Iris pigment epithelial cell (primary cell): ENCODE results near the gene CAMK1D.
"Not testable (repeated sequence)": the region's sequence is repeated elsewhere in the genome, so short reads cannot be mapped to it uniquely, and the experiment has no call there.

Experiments used
- DNase-seq: peaks from one replicate; pipeline ENCODE4 v3.0.0-alpha.2; 2011; ENCODE audit warnings: low read depth

Gene CAMK1D

GRCh38 chr10:12724807-12725579 lies 375.6 kb downstream of the CAMK1D start:
- DNase-seq = no peak

GRCh38 chr10:12725580-12725888 lies 376.2 kb downstream of the CAMK1D start:
- not testable (repeated sequence) for DNase-seq

- DNase-seq = peak; percentile 59
Observed at GRCh38 chr10:12726971-12727831, 377.9 kb downstream of the CAMK1D start.

- peak; percentile 76 for DNase-seq
Observed at GRCh38 chr10:12727832-12728215, 378.5 kb downstream of the CAMK1D start.

GRCh38 chr10:12728494-12728893 lies 379.1 kb downstream of the CAMK1D start:
- no peak for DNase-seq

- DNase-seq = no peak
Observed at GRCh38 chr10:12729885-12730284, 380.5 kb downstream of the CAMK1D start.

- DNase-seq = no peak
Observed at GRCh38 chr10:12730809-12731519, 381.6 kb downstream of the CAMK1D start.

- no peak for DNase-seq
Observed at GRCh38 chr10:12733271-12733670, 383.9 kb downstream of the CAMK1D start.

- DNase-seq = no peak
Observed at GRCh38 chr10:12735843-12736462, 386.6 kb downstream of the CAMK1D start.

GRCh38 chr10:12740813-12741212 lies 391.5 kb downstream of the CAMK1D start:
- DNase-seq = no peak

GRCh38 chr10:12741360-12741804 lies 392.0 kb downstream of the CAMK1D start:
- no peak for DNase-seq

- no peak for DNase-seq
Observed at GRCh38 chr10:12742771-12743170, 393.4 kb downstream of the CAMK1D start.

GRCh38 chr10:12743466-12743865 lies 394.1 kb downstream of the CAMK1D start:
- DNase-seq = not testable (repeated sequence)

GRCh38 chr10:12743941-12744340 lies 394.6 kb downstream of the CAMK1D start:
- no peak for DNase-seq

- DNase-seq = no peak
Observed at GRCh38 chr10:12748186-12748585, 398.8 kb downstream of the CAMK1D start.

- DNase-seq = no peak
Observed at GRCh38 chr10:12749760-12750478, 400.6 kb downstream of the CAMK1D start.

GRCh38 chr10:12750526-12751201 lies 401.3 kb downstream of the CAMK1D start:
- DNase-seq = no peak

GRCh38 chr10:12755075-12755474 lies 405.7 kb downstream of the CAMK1D start:
- DNase-seq = no peak

- DNase-seq = no peak
Observed at GRCh38 chr10:12757351-12757750, 408.0 kb downstream of the CAMK1D start.

GRCh38 chr10:12758271-12758670 lies 408.9 kb downstream of the CAMK1D start:
- no peak for DNase-seq

- DNase-seq = no peak
Observed at GRCh38 chr10:12766223-12766622, 416.9 kb downstream of the CAMK1D start.
